HT1080 (cell line): Measurements from ENCODE around the gene TMED7. TPM values are rescaled to one million over a fixed set of nuclear protein-coding genes. Genes with fewer than 3 reads are reported as not detected.
"Not testable (repeated sequence)": the region's sequence is repeated elsewhere in the genome, so short reads cannot be mapped to it uniquely, and the experiment has no call there.

Experiments used
- DNase-seq: peaks from one replicate; pipeline ENCODE4 v3.0.0-alpha.2; 2015; ENCODE audit warnings: low read depth
- polyA plus RNA-seq, 2 experiments: library from polyadenylated mRNA; depleted of rRNA; stranded (reverse); fragments of >200 nt; gene quantifications; 2 replicates each; pipeline ENCODE4 v1.2.3, GENCODE V29; 2015
- total RNA-seq: library from RNA; depleted of rRNA; stranded (reverse); fragments of >200 nt; shearing (Covaris generic); gene quantifications from 2 replicates; pipeline ENCODE4 v1.2.3, GENCODE V29; 2014; rRNA removed

TMED7 gene
- total RNA-seq, result 180 and 288 TPM in 2 replicates
- polyA plus RNA-seq (2015; cell fraction: cytosol; rRNA removed), result 155 and 176 TPM in 2 replicates
- polyA plus RNA-seq (2015; cell fraction: nucleus; rRNA removed), result 141 and 153 TPM in 2 replicates

GRCh38 chr5:115625579-115626444 lies at the start of gene TMED7:
TMED7 (minus strand) TSS chr5:115626036; CDS start chr5:115625792, 244 bp downstream.
- peak; percentile 98 for DNase-seq

DNA sequence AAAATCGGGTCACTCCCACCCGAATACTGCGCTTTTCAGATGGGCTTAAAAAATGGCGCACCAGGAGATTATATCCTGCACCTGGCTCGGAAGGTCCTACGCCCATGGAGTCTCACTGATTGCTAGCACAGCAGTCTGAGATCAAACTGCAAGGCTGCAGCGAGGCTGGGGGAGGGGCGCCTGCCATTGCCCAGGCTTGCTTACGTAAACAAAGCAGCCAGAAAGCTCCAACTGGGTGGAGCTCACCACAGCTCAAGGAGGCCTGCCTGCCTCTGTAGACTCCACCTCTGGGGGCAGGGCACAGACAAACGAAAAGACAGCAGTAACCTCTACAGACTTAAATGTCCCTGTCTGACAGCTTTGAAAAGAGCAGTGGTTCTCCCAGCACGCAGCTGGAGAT lies 48.9 kb upstream of the TMED7 start:
- not testable (repeated sequence) for DNase-seq

GRCh38 chr5:115673596-115673995 lies 47.8 kb upstream of the TMED7 start:
- DNase-seq, result no peak

DNA sequence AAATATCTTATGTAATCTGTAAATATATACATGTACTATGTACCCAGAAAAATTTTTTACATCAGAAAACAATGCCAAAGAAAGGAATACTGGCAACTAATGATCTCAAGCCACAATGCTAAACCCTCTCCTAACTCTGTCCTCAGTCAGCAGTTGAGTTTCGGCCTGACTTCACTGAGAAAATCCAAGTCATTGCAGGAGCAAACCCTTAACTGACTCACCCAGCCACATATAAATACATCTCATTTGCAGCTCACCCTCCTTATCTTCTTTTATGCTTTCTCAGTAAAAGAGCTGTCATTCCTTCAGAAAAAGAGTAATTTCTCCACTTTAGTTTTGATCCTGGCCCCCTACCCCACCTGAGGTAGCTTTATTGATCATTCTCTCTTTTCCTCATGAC lies 46.1 kb upstream of the TMED7 start:
- DNase-seq, result peak; percentile 21

GRCh38 chr5:115666023-115666422 lies 40.2 kb upstream of the TMED7 start:
- peak; percentile 16 for DNase-seq

DNA sequence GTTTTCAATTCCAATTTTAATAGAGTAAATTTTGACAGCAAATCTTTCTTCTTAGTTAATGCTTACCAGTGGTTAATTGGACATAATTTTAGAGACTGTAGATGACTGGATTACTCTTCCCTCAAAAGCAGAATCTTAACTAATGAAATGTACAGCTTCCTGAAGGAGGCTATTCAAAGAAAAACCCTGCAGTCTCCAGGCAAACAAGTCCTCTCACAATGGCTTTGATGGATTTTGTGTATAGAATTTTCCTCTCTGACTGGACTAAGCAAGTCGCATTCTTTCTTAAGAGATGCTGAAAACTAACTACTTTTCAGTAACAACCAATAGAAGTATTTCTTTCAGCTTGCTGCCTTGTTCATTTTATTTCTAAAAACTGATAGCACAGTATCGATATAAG lies 35.7 kb upstream of the TMED7 start:
- DNase-seq, result no peak

GRCh38 chr5:115661101-115661500 lies 35.3 kb upstream of the TMED7 start:
- no peak for DNase-seq

GRCh38 chr5:115657881-115658233 lies 32.0 kb upstream of the TMED7 start:
- DNase-seq, result peak; percentile 84

DNA sequence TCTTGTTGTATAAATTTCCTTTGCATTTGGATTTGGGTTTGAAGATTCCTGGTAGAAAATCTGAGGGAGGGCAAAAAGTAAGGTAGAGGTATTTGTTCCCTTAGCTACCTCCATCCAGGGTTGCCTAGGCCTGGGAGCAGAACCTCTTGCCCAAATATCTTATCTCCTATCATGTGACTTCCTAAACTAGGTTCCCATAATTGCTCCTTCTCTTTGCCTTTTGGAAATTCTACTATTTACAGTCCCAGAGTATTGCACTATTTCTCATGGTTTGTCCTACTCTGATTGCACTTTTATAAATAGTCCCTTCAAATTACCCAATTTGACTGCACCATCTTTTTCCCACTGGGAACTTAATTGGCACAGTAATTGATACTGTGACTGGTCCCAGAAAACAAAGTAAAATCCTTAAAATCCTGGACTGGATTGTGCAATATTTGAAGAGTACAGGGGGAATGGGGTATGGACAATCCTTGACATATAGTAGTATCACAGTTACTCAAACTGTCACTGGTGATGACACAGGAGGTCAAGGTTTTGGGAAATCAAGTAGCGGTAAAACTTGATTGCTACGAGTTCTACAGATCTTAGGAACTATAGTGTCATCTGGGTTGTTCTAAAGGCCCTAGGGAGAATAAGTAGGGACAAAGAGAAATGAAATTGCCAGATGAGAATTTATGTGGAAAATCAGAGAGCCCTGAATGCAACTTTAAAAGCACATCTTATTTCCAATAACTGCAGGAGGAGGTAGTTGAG lies 31.5 kb upstream of the TMED7 start:
- DNase-seq, result no peak

DNA sequence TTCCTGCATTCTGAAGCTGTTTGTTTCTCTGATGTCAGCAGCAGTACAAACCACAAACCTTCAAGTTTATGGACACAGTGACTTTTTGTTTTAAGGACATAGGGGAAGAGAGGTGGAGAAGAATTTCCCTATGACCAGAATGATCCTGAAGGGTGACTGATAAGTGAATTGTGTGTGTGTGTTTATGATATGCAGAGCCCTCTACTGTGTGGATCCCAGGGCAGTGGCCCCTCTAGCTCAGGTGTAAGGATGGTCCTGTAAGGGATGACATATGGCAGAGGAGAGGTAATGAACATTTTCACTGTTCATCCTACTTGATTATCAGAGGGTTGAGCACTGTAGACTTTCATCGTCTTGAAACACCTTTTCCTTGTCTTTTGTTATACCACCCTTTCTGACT lies 30.6 kb upstream of the TMED7 start:
- DNase-seq, result peak; percentile 26

- no peak for DNase-seq
These were observed 30.2 kb upstream of the TMED7 start for GRCh38 chr5:115655994-115656393.

DNA sequence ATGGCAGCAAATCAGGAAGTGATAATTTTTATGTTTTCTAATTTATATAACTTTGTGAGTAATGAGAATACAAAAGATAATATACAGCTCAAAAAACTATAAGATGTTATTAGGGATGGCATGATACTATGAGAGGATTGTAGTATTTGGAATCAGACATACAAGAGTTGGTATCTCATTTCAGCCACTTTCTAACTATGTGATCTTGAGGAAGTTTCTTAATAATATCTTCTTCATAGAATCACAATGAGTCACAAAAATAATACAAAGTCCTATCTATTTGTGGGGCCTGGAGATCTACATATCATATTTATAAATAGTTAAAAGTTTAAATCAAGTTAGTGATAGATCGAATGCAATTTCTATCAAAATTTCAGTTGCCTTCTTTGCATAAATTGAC lies 23.7 kb upstream of the TMED7 start:
- DNase-seq, result no peak

DNA sequence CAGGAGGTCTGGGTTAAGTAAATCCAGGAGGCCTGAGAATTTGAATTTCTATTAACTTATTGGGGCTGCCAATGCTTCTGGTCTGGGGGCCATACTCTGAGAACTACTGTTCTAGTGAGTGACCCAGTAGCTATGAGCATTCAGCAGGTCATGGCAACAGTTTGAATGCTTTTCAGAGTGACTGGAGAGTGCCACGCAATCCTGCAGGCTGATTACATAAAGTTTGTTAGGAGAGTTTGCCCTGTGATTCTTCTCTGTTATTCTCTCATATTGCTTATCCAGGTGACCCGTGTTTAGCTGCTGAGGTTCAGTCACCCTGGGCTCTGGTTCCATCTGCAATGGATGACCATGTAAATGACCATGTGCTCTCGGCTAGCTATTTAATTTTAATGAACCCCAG lies 22.2 kb upstream of the TMED7 start:
- no peak for DNase-seq

GRCh38 chr5:115645386-115645785 lies 19.6 kb upstream of the TMED7 start:
- DNase-seq, result not testable (repeated sequence)

DNA sequence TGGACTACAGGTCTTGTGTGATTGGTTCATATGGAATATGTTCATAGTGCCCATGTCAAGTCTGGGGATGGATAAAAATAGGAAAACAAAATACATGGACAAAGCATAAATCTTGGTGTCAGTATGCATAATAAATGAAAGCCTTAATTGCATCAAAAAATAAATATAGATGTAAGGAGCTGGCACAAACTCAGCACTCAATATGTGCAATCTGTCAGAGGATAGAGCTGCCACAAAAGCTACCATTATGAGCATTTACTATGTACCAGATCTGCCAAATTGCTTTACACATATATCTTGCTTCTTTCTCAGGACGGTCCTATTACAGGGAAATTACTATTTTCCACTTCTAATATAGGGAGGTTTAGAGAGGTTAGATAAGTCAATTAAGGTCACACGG lies 18.2 kb upstream of the TMED7 start:
- no peak for DNase-seq

DNA sequence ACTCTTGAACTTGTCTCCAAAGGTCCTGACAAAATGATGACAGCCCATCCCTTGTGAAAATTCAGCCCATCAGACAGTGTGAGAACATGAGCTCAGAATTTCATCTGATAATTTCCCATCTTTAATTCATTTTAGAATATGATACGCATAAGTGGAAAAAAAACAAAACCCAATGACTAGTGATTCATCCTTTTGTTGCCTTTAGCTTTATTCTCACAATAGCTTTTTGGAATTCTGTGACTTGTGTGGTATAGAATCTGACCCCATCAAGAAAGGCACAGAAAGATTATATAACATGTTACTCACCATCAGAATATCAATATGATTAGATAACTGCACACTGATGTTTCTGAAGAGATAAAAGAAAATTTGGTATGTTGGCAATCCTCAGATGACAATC lies 16.1 kb upstream of the TMED7 start:
- DNase-seq, result no peak

DNA sequence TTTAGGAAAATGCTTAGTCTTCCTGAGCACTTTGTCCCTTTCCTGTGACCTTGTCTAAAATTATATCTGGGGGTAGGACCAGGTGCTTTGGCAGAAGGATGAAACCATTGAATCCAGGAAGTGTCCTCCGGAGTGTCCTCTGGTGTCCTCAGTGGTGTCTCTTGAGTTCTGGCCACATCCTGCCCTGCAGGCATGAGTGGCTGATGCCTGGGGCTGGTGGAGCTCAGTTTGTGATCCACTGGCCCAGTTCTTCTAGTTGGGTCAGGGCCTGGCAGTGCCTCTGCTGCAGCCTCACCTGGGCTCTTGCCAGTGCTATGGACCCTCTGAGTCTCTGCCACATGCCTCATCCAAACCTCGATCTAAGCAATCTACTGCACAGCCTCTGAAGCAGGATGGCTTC lies 14.4 kb upstream of the TMED7 start:
- no peak for DNase-seq

GRCh38 chr5:115639377-115639776 lies 13.5 kb upstream of the TMED7 start:
- DNase-seq, result no peak

DNA sequence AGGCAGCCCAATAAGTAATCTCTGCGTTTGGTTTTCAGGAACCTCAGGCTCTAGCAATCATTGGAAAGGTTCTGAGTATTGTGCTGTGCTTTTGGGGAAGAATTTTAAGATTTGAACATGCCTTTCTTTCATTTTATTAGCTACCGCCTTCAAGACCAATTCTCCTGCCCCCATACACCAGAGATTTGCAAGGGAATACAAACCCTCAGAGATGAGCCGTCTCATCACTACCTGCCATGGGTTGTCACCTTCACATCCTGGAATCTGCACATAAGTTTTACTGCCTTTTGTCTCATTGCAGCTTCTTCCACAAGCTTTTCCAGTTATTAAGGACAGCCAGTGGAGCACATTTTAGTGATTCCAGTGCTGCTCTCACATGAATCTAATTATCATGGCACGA lies 11.7 kb upstream of the TMED7 start:
- DNase-seq, result no peak

- DNase-seq, result no peak
These were observed 10.2 kb upstream of the TMED7 start for GRCh38 chr5:115636008-115636407.

- DNase-seq, result peak; percentile 85
These were observed 8.7 kb upstream of the TMED7 start for GRCh38 chr5:115634343-115635132.

DNA sequence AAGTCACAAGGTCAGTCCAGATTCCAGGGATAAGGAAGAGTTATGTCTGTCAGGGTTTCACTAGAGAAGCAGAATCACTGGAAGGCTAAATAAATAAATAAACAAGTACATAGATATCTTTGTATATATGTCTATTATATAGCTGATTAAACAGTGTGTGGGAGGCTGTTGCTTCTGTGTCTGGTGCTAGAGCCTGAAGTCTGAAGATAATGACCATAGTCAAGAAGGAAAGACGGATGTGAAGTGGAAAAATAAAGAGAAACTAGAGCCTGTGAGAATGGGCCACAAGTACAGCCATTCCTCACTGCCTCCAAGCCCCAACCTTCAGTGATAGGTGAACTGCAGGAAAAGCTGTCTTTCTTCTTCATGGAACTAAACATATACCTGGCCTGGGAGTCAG lies 4.1 kb upstream of the TMED7 start:
- DNase-seq, result no peak
